ENCODE results near the gene CEP41. TPM values are rescaled to one million over a fixed set of nuclear protein-coding genes. Genes with fewer than 3 reads are reported as not detected.

Gene CEP41
- total and polyA plus RNA-seq, 2 experiments from 2014 or later: 17.4 to 25.0 TPM

DNA sequence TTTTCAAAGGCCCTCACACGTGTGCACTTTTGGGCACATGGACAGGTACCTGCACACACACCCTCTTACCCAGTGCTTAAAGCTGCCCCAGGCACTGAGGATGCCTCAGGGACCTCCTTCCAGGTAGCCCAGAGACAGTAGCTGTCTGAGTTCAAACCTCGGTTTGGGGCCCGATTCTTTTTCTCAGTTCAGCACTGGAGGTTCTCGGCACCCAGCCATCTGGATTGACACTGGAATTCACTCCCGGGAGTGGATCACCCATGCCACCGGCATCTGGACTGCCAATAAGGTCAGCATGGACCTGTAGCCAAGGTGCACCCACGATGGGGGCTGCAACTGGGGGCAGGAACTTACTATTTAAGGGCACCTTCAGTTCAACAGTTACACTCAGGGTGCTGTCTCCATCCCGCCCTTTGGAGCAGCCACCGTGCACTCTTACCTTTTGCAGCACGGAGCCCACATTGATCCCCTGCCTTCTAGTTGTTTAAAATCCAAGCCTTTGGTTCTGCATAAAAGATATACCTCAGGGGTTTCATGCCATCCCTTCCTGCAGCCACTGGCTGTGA, 78.5 kb downstream of the CEP41 start (continued):
- TF ChIP-seq, protein P1, sequence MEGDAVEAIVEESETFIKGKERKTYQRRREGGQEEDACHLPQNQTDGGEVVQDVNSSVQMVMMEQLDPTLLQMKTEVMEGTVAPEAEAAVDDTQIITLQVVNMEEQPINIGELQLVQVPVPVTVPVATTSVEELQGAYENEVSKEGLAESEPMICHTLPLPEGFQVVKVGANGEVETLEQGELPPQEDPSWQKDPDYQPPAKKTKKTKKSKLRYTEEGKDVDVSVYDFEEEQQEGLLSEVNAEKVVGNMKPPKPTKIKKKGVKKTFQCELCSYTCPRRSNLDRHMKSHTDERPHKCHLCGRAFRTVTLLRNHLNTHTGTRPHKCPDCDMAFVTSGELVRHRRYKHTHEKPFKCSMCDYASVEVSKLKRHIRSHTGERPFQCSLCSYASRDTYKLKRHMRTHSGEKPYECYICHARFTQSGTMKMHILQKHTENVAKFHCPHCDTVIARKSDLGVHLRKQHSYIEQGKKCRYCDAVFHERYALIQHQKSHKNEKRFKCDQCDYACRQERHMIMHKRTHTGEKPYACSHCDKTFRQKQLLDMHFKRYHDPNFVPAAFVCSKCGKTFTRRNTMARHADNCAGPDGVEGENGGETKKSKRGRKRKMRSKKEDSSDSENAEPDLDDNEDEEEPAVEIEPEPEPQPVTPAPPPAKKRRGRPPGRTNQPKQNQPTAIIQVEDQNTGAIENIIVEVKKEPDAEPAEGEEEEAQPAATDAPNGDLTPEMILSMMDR (conservative IDR thresholded peaks at IDR 0.05; ENCODE audit: low read depth in 2 of 2): no peak

DNA sequence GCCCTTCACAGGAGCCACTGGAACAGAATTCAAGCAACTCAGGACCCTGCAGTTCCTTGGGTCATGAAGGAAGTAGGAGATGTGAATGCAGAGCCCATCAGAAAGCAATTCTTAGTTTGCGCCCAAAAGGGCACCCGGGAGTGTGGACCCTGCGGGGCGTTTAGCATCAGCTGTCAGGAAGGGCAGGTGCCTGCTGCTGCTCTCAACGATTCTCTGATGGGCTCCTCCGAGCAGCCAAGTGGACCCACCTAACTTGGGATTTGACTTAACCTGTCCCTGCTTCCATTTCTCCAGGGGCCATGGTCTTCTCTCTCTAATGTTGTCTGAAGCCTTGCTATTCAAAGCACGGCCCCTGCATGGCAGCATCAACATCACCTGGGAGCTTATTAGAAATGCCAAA, 79.1 kb downstream of the CEP41 start:
- Histone ChIP-seq H4K20me1 (replicated peaks; ENCODE audit: insufficient read depth) (no peaks in the 10 kb centered on the region), H3K36me3 (ENCODE audit: insufficient read depth) (no peaks in the 10 kb centered on the region), H3K27ac (ENCODE audit: low read depth) (no peak overlapping the region), H3K4me3 (no peak overlapping the region), H3K9me2 (ENCODE audit: insufficient read depth) (0 out of 2 replicates have a peak, but pooled peaks cover 5% of the 10 kb centered on the region), H3K27me3 (ENCODE audit: insufficient read depth) (no peaks in the 10 kb centered on the region), H3K4me1 (ENCODE audit: insufficient read depth) (peaks cover 5% of the 10 kb centered on the region), H3K4me2 (no peak overlapping the region), H3F3A (replicated peaks; ENCODE audit: low read depth) (no peaks in the 10 kb centered on the region), H3K79me2 (replicated peaks; ENCODE audit: insufficient read depth) (no peaks in the 10 kb centered on the region), H2AFZ (no peak overlapping the region)
- DNase-seq (ENCODE audit: low spot score) (no peak), ATAC-seq (no peak)
- peaks cover 13% of the 10 kb centered on the region; the same call in 2 of the 3 replicates for H3K36me3 Mint-ChIP-seq (ENCODE audit: low read depth)
- H3K4me3 Mint-ChIP-seq: no peak overlapping the region
- peaks cover 20% of the 10 kb centered on the region for H3K4me1 Mint-ChIP-seq
- TF ChIP-seq POLR2AphosphoS5 (IDR thresholded peaks at IDR 0.05; ENCODE audit: low read depth) (no peak), JUNB (IDR thresholded peaks at IDR 0.05; ENCODE audit: unreplicated experiment) (no peak), STAT1 (IDR thresholded peaks at IDR 0.05; ENCODE audit: unreplicated experiment) (no peak), ZNF114 (CRISPR knock-in tag; IDR thresholded peaks at IDR 0.05) (no peak), ZNF331 (CRISPR knock-in tag; IDR thresholded peaks at IDR 0.05; ENCODE audit: low read depth) (no peak)
- TF ChIP-seq, protein P2, sequence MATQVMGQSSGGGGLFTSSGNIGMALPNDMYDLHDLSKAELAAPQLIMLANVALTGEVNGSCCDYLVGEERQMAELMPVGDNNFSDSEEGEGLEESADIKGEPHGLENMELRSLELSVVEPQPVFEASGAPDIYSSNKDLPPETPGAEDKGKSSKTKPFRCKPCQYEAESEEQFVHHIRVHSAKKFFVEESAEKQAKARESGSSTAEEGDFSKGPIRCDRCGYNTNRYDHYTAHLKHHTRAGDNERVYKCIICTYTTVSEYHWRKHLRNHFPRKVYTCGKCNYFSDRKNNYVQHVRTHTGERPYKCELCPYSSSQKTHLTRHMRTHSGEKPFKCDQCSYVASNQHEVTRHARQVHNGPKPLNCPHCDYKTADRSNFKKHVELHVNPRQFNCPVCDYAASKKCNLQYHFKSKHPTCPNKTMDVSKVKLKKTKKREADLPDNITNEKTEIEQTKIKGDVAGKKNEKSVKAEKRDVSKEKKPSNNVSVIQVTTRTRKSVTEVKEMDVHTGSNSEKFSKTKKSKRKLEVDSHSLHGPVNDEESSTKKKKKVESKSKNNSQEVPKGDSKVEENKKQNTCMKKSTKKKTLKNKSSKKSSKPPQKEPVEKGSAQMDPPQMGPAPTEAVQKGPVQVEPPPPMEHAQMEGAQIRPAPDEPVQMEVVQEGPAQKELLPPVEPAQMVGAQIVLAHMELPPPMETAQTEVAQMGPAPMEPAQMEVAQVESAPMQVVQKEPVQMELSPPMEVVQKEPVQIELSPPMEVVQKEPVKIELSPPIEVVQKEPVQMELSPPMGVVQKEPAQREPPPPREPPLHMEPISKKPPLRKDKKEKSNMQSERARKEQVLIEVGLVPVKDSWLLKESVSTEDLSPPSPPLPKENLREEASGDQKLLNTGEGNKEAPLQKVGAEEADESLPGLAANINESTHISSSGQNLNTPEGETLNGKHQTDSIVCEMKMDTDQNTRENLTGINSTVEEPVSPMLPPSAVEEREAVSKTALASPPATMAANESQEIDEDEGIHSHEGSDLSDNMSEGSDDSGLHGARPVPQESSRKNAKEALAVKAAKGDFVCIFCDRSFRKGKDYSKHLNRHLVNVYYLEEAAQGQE (IDR thresholded peaks at IDR 0.05; ENCODE audit: unreplicated experiment): no peak
- TF ChIP-seq, protein P1 (conservative IDR thresholded peaks at IDR 0.05; ENCODE audit: low read depth in 2 of 2): no peak
- TF ChIP-seq, protein P3, sequence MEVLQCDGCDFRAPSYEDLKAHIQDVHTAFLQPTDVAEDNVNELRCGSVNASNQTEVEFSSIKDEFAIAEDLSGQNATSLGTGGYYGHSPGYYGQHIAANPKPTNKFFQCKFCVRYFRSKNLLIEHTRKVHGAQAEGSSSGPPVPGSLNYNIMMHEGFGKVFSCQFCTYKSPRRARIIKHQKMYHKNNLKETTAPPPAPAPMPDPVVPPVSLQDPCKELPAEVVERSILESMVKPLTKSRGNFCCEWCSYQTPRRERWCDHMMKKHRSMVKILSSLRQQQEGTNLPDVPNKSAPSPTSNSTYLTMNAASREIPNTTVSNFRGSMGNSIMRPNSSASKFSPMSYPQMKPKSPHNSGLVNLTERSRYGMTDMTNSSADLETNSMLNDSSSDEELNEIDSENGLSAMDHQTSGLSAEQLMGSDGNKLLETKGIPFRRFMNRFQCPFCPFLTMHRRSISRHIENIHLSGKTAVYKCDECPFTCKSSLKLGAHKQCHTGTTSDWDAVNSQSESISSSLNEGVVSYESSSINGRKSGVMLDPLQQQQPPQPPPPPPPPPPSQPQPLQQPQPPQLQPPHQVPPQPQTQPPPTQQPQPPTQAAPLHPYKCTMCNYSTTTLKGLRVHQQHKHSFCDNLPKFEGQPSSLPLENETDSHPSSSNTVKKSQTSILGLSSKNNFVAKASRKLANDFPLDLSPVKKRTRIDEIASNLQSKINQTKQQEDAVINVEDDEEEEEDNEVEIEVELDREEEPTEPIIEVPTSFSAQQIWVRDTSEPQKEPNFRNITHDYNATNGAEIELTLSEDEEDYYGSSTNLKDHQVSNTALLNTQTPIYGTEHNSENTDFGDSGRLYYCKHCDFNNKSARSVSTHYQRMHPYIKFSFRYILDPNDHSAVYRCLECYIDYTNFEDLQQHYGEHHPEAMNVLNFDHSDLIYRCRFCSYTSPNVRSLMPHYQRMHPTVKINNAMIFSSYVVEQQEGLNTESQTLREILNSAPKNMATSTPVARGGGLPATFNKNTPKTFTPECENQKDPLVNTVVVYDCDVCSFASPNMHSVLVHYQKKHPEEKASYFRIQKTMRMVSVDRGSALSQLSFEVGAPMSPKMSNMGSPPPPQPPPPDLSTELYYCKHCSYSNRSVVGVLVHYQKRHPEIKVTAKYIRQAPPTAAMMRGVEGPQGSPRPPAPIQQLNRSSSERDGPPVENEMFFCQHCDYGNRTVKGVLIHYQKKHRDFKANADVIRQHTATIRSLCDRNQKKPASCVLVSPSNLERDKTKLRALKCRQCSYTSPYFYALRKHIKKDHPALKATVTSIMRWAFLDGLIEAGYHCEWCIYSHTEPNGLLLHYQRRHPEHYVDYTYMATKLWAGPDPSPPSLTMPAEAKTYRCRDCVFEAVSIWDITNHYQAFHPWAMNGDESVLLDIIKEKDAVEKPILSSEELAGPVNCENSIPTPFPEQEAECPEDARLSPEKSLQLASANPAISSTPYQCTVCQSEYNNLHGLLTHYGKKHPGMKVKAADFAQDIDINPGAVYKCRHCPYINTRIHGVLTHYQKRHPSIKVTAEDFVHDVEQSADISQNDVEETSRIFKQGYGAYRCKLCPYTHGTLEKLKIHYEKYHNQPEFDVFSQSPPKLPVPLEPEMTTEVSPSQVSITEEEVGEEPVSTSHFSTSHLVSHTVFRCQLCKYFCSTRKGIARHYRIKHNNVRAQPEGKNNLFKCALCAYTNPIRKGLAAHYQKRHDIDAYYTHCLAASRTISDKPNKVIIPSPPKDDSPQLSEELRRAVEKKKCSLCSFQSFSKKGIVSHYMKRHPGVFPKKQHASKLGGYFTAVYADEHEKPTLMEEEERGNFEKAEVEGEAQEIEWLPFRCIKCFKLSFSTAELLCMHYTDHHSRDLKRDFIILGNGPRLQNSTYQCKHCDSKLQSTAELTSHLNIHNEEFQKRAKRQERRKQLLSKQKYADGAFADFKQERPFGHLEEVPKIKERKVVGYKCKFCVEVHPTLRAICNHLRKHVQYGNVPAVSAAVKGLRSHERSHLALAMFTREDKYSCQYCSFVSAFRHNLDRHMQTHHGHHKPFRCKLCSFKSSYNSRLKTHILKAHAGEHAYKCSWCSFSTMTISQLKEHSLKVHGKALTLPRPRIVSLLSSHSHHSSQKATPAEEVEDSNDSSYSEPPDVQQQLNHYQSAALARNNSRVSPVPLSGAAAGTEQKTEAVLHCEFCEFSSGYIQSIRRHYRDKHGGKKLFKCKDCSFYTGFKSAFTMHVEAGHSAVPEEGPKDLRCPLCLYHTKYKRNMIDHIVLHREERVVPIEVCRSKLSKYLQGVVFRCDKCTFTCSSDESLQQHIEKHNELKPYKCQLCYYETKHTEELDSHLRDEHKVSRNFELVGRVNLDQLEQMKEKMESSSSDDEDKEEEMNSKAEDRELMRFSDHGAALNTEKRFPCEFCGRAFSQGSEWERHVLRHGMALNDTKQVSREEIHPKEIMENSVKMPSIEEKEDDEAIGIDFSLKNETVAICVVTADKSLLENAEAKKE (CRISPR knock-in tag; IDR thresholded peaks at IDR 0.05): no peak
- peaks cover 9% of the 10 kb centered on the region for H3K27me3 Mint-ChIP-seq (ENCODE audit: insufficient read depth, low read depth, poor library complexity)
- no peak overlapping the region for H3K27ac Mint-ChIP-seq
- H3K9me3 Mint-ChIP-seq: peaks cover 19% of the 10 kb centered on the region

Data from GM23338 (cell line).